ENCODE data around the gene EFNA4.

The EFNA4 gene

GRCh38 chr1:155078469-155079209 is 15.1 kb downstream of the EFNA4 start, which contains the start of gene EFNA3 (continued):
- TF ChIP-seq ZNF280D (tag by site-specific recombination; IDR thresholded peaks at IDR 0.05), result no peak
- no peak for TF ChIP-seq ZNF639 (tag by site-specific recombination; IDR thresholded peaks at IDR 0.05)
- TF ChIP-seq ZNF449 (tag by site-specific recombination; IDR thresholded peaks at IDR 0.05), result no peak
- TF ChIP-seq ZNF132 (tag by site-specific recombination; IDR thresholded peaks at IDR 0.05; ENCODE audit: borderline replicate concordance), result no peak
- no peak for TF ChIP-seq ZFP3 (tag by site-specific recombination; IDR thresholded peaks at IDR 0.05; ENCODE audit: low read depth)
- peak; percentile 67 for TF ChIP-seq ZNF335 (tag by site-specific recombination; conservative IDR thresholded peaks at IDR 0.05)
- no peak for TF ChIP-seq ZNF248 (tag by site-specific recombination; IDR thresholded peaks at IDR 0.05)
- TF ChIP-seq RBAK (tag by site-specific recombination; IDR thresholded peaks at IDR 0.05), result no peak
- no peak for TF ChIP-seq ZNF211 (tag by site-specific recombination; IDR thresholded peaks at IDR 0.05; ENCODE audit: low read depth)
- TF ChIP-seq ZNF776 (tag by site-specific recombination; IDR thresholded peaks at IDR 0.05; ENCODE audit: borderline replicate concordance), result no peak
- peak; percentile 38 for TF ChIP-seq ZNF398 (tag by site-specific recombination; IDR thresholded peaks at IDR 0.05)
- no peak for TF ChIP-seq PRDM10 (tag by site-specific recombination; IDR thresholded peaks at IDR 0.05)
- TF ChIP-seq ZSCAN16 (tag by site-specific recombination; IDR thresholded peaks at IDR 0.05), result no peak
- TF ChIP-seq TCF7L2 (IDR thresholded peaks at IDR 0.05; ENCODE audit: borderline replicate concordance, low read depth, low read length), result no peak
- no peak for TF ChIP-seq ZNF169 (tag by site-specific recombination; IDR thresholded peaks at IDR 0.05)
- TF ChIP-seq ZNF707 (tag by site-specific recombination; IDR thresholded peaks at IDR 0.05), result no peak
- TF ChIP-seq REPIN1 (tag by site-specific recombination; IDR thresholded peaks at IDR 0.05; ENCODE audit: low read depth), result no peak
- no peak for TF ChIP-seq ZNF266 (tag by site-specific recombination; IDR thresholded peaks at IDR 0.05; ENCODE audit: low read depth)
- no peak for TF ChIP-seq ZNF830 (tag by site-specific recombination; IDR thresholded peaks at IDR 0.05; ENCODE audit: low read depth)
- no peak for TF ChIP-seq ZNF571 (tag by site-specific recombination; IDR thresholded peaks at IDR 0.05)
- TF ChIP-seq ZNF488 (tag by site-specific recombination; IDR thresholded peaks at IDR 0.05), result no peak
- TF ChIP-seq WT1 (tag by site-specific recombination; IDR thresholded peaks at IDR 0.05), result no peak
- TF ChIP-seq ZNF223 (tag by site-specific recombination; IDR thresholded peaks at IDR 0.05), result no peak
- TF ChIP-seq FEZF1 (tag by site-specific recombination; IDR thresholded peaks at IDR 0.05), result no peak
- TF ChIP-seq ZBTB21 (tag by site-specific recombination; IDR thresholded peaks at IDR 0.05), result no peak
- no peak for TF ChIP-seq ZNF624 (tag by site-specific recombination; IDR thresholded peaks at IDR 0.05)
- no peak for TF ChIP-seq ZNF354C (tag by site-specific recombination; IDR thresholded peaks at IDR 0.05; ENCODE audit: borderline replicate concordance, low read depth)
- no peak for TF ChIP-seq ZNF629 (tag by site-specific recombination; IDR thresholded peaks at IDR 0.05)
